ENCODE results near the gene EXT2.

DNA sequence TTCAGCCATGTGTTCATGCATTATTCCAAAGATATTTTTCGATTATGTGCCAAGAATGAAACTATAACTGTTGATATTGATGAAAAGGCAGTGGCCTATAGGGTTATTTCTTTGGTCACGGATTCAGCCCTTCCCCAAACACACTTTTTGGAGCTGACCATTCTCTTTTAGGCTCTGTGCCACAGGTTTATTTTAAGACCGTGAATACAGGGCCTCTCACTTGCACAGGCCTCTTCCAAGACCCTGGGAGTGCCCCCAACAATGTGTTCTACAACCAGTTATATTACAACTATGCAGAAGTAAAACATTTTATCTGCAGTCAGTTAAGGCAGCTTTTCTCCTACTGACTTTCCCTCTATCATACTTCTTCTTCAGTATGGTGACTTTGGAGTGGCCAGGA is 109.9 kb downstream of the EXT2 start:
- TF ChIP-seq, protein P1, sequence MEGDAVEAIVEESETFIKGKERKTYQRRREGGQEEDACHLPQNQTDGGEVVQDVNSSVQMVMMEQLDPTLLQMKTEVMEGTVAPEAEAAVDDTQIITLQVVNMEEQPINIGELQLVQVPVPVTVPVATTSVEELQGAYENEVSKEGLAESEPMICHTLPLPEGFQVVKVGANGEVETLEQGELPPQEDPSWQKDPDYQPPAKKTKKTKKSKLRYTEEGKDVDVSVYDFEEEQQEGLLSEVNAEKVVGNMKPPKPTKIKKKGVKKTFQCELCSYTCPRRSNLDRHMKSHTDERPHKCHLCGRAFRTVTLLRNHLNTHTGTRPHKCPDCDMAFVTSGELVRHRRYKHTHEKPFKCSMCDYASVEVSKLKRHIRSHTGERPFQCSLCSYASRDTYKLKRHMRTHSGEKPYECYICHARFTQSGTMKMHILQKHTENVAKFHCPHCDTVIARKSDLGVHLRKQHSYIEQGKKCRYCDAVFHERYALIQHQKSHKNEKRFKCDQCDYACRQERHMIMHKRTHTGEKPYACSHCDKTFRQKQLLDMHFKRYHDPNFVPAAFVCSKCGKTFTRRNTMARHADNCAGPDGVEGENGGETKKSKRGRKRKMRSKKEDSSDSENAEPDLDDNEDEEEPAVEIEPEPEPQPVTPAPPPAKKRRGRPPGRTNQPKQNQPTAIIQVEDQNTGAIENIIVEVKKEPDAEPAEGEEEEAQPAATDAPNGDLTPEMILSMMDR (conservative IDR thresholded peaks at IDR 0.05) = no peak
- no peak for TF ChIP-seq ZFX (IDR thresholded peaks at IDR 0.05)

Measured in C4-2B (cell line).